DOHH2 (cell line): ENCODE data around the gene MYBL2.

Experiments
- H3F3A ChIP-seq: fragments of 200-600 bp; sonication (generic), shearing (Covaris generic); 2 replicates; pipeline ENCODE4 v1.6.0; 2016; ENCODE audit warnings: antibody characterized with exemption, mild to moderate bottlenecking; ENCODE audit not compliant: control insufficient read depth, insufficient read depth
- H3K27ac ChIP-seq: fragments of 200-600 bp; sonication (generic); 2 replicates; pipeline ENCODE4 v1.5.1; 2014; ENCODE audit warnings: low read depth, mild to moderate bottlenecking, low read length, moderate library complexity
- H3K27me3 ChIP-seq: fragments of 200-600 bp; sonication (generic); 2 replicates; pipeline ENCODE4 v1.6.1; 2014; ENCODE audit warnings: mild to moderate bottlenecking, low read length, mixed read lengths; ENCODE audit not compliant: control insufficient read depth
- H3K36me3 ChIP-seq: fragments of 200-600 bp; sonication (generic); 2 replicates; pipeline ENCODE4 v1.6.1; 2014; ENCODE audit warnings: mild to moderate bottlenecking, low read length, moderate library complexity, mixed read lengths; ENCODE audit not compliant: control insufficient read depth
- H3K4me1 ChIP-seq: fragments of 200-600 bp; sonication (generic); 2 replicates; pipeline ENCODE4 v1.6.1; 2014; ENCODE audit warnings: mild to moderate bottlenecking, low read length, mixed read lengths; ENCODE audit not compliant: control insufficient read depth
- H3K4me2 ChIP-seq: fragments of 200-600 bp; sonication (generic); 2 replicates; pipeline ENCODE4 v1.6.0; 2014; ENCODE audit warnings: mild to moderate bottlenecking, low read length, moderate library complexity
- H3K4me3 ChIP-seq: fragments of 200-600 bp; sonication (generic); 2 replicates; pipeline ENCODE4 v1.5.1; 2014; ENCODE audit warnings: mild to moderate bottlenecking, low read length, mixed read lengths
- H3K79me2 ChIP-seq: fragments of 200-600 bp; sonication (generic); 2 replicates; pipeline ENCODE4 v1.6.1; 2014; ENCODE audit warnings: mild to moderate bottlenecking, low read length, mixed read lengths; ENCODE audit not compliant: control insufficient read depth
- H3K9me2 ChIP-seq: fragments of 200-600 bp; sonication (generic); replicated peaks from 2 replicates; pipeline ENCODE4 v1.6.1; 2014; ENCODE audit warnings: mild to moderate bottlenecking, low read length, mixed read lengths; ENCODE audit not compliant: control insufficient read depth
- H3K9me3 ChIP-seq: fragments of 200-600 bp; sonication (generic); 2 replicates; pipeline ENCODE4 v1.6.1; 2014; ENCODE audit warnings: antibody characterized with exemption, low read length, mixed read lengths; ENCODE audit not compliant: control insufficient read depth, insufficient read depth
- H4K20me1 ChIP-seq: fragments of 200-600 bp; sonication (generic); 2 replicates; pipeline ENCODE4 v1.6.0; 2014; ENCODE audit warnings: low read depth, mild to moderate bottlenecking, antibody characterized with exemption, low read length, moderate library complexity; ENCODE audit not compliant: control insufficient read depth, insufficient read depth
- CTCF ChIP-seq: fragments of 200-600 bp; sonication (generic); IDR thresholded peaks from one replicate; pipeline ENCODE4 v1.5.1; 2014; ENCODE audit warnings: antibody characterized with exemption, mild to moderate bottlenecking, low read depth, low read length; ENCODE audit not compliant: poor library complexity, severe bottlenecking
- EZH2phosphoT487 ChIP-seq: fragments of 200-600 bp; sonication (generic); IDR thresholded peaks from 2 replicates; pipeline ENCODE4 v1.6.1; 2017; ENCODE audit warnings: borderline replicate concordance, mild to moderate bottlenecking, antibody characterized with exemption, low read length, moderate library complexity, mixed read lengths

Gene MYBL2

DNA sequence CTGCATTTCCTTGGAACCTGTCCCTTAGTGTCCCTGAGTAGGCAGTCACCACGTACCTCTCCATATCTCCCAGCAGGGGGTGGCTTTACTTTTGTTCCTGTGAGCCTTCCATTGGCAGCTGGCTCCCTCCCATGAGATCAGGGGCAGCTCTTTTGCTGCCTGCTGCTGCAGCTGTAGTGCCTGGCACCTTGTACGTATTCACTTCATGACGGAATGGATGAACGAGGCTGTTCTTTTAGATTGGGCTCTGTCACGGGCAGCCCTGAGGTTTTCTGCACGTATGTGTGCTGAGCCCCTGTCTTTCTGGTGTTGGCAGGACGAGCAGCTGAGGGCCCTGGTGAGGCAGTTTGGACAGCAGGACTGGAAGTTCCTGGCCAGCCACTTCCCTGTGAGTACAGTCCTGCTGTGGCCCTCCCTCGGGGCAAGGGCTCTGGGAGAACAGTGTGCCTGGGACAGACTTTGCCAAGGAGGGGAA lies 14.6 kb downstream of the MYBL2 start:
- no peaks in the 10 kb centered on the region for H3K9me2 ChIP-seq
- H3K36me3 ChIP-seq: peaks cover 81% of the 10 kb centered on the region
- H3K4me3 ChIP-seq: peak overlapping the region; percentile 67
- H3F3A ChIP-seq: peaks cover 38% of the 10 kb centered on the region
- no peak for TF ChIP-seq EZH2phosphoT487
- TF ChIP-seq CTCF: peak; percentile 51
- peaks cover 62% of the 10 kb centered on the region for H3K4me1 ChIP-seq
- H3K27me3 ChIP-seq: no peaks in the 10 kb centered on the region
- H3K27ac ChIP-seq: peak overlapping the region; percentile 95
- peaks cover 76% of the 10 kb centered on the region for H3K79me2 ChIP-seq
- H4K20me1 ChIP-seq: peaks cover 17% of the 10 kb centered on the region
- H3K9me3 ChIP-seq: no peaks in the 10 kb centered on the region
- H3K4me2 ChIP-seq: peak overlapping the region; percentile 83

DNA sequence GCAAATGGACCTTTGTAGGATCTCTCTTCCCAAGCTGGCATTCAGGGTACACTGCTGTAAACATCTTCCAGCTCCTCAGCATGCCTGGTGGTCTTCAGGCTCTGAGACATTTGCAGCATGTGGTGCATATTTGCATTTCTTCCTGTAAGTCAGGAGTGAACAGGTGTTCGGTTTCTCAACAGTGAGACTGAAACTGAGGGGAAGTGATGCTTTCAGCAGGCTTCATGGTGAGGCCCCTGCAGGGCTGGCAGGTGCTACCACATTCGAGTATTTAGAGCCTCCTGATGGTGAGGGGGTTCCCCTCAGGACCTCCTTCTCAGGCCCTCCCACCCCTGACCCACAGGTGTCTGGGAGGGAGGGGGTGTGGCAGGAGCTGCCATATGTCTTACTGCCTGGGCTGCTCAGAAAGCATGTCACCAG lies 15.1 kb downstream of the MYBL2 start:
- no peaks in the 10 kb centered on the region for H3K27me3 ChIP-seq
- H3K4me1 ChIP-seq: peaks cover 57% of the 10 kb centered on the region
- H3K4me3 ChIP-seq: peak overlapping the region; percentile 67
- TF ChIP-seq CTCF (no peak), EZH2phosphoT487 (no peak)
- H3K36me3 ChIP-seq: peaks cover 81% of the 10 kb centered on the region
- H3K9me3 ChIP-seq: no peaks in the 10 kb centered on the region
- peak overlapping the region; percentile 95 for H3K27ac ChIP-seq
- no peaks in the 10 kb centered on the region for H3K9me2 ChIP-seq
- peak overlapping the region; percentile 83 for H3K4me2 ChIP-seq
- H3F3A ChIP-seq: peaks cover 35% of the 10 kb centered on the region
- peaks cover 76% of the 10 kb centered on the region for H3K79me2 ChIP-seq
- peaks cover 14% of the 10 kb centered on the region for H4K20me1 ChIP-seq

DNA sequence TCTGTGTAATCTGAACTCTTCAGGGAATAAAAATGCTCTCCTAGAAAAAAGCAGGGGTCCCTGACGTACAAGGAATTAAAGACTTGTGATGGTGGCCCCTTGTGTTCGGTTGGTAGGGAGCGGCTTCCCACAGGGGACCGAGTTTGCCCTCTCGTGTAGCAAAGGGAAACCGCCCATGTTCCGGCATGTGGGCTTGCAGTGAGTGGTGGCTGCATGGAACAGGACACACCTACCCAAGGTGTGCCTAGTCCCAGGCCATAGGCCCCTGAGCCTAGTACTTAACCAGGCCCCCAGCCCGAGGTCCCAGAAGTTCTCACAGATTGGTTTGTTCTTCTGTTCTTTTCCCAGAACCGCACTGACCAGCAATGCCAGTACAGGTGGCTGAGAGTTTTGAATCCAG lies 15.5 kb downstream of the MYBL2 start:
- Histone ChIP-seq H3K4me2 (peak overlapping the region; percentile 83), H3K4me1 (peaks cover 53% of the 10 kb centered on the region), H4K20me1 (peaks cover 10% of the 10 kb centered on the region), H3K27ac (peak overlapping the region; percentile 95), H3F3A (peaks cover 33% of the 10 kb centered on the region), H3K9me3 (no peaks in the 10 kb centered on the region), H3K79me2 (peaks cover 76% of the 10 kb centered on the region), H3K27me3 (no peaks in the 10 kb centered on the region), H3K9me2 (no peaks in the 10 kb centered on the region), H3K36me3 (peaks cover 82% of the 10 kb centered on the region), H3K4me3 (peak overlapping the region; percentile 67)
- no peak for TF ChIP-seq CTCF
- TF ChIP-seq EZH2phosphoT487: no peak
